ENCODE data around the gene GOLGA6B. TPM values are rescaled to one million over a fixed set of nuclear protein-coding genes. Genes with fewer than 3 reads are reported as not detected.
"Not testable (repeated sequence)": the region's sequence is repeated elsewhere in the genome, so short reads cannot be mapped to it uniquely, and the experiment has no call there.

The GOLGA6B gene
- total RNA-seq, 3 donors from 2014 or later (not counting 1 experiment from before 2014, with no cell fraction given): 1.1 TPM; not detected in 2

- Histone ChIP-seq H3K9me3 (ENCODE audit: control insufficient read depth, insufficient read depth, low read length) (no peaks in the 10 kb centered on the region), H3K27me3 (ENCODE audit: control insufficient read depth, insufficient read depth, low read length) (no peaks in the 10 kb centered on the region), H3K36me3 (ENCODE audit: control insufficient read depth, insufficient read depth, low read length) (peaks cover under 1% of the 10 kb centered on the region), H3K4me1 (ENCODE audit: control insufficient read depth, insufficient read depth, low read length) (no peaks in the 10 kb centered on the region), H3K4me3 (ENCODE audit: low read length) (no peak overlapping the region), H3K27ac (ENCODE audit: low read length) (no peak overlapping the region)
- H3K27me3 Mint-ChIP-seq (ENCODE audit: low read depth in 2 of 2): no peaks in the 10 kb centered on the region
- ATAC-seq: no peak
- no peak for DNase-seq
- intact Hi-C loops (cut with micrococcal nuclease): no loop called here
- H3K27ac Mint-ChIP-seq: no peak overlapping the region
- WGBS (ENCODE audit: insufficient coverage): 91% methylated on average over 10 of the region's 11 CpGs
- H3K4me1 Mint-ChIP-seq: peaks cover 0 to 15% of the 10 kb centered on the region in 2 donors
- no peaks in the 10 kb centered on the region for H3K36me3 Mint-ChIP-seq
- no peaks in the 10 kb centered on the region for H3K9me3 Mint-ChIP-seq
- no peak overlapping the region for H3K4me3 Mint-ChIP-seq
- TF ChIP-seq CTCF (IDR thresholded peaks at IDR 0.05): no peak
Observed at GRCh38 chr15:72706266-72706665, 51.8 kb downstream of the GOLGA6B start.

GRCh38 chr15:72708551-72709303 lies 54.2 kb downstream of the GOLGA6B start:
- H3K4me3 ChIP-seq (ENCODE audit: low read length); intact Hi-C loops (cut with micrococcal nuclease); H3K9me3 ChIP-seq (ENCODE audit: control insufficient read depth, insufficient read depth, low read length); H3K36me3 Mint-ChIP-seq; H3K4me3 Mint-ChIP-seq; H3K27ac Mint-ChIP-seq; H3K27ac ChIP-seq (ENCODE audit: low read length); H3K27me3 ChIP-seq (ENCODE audit: control insufficient read depth, insufficient read depth, low read length); H3K27me3 Mint-ChIP-seq (ENCODE audit: low read depth in 2 of 2); ATAC-seq; H3K4me1 ChIP-seq (ENCODE audit: control insufficient read depth, insufficient read depth, low read length); DNase-seq; H3K9me3 Mint-ChIP-seq: not testable (repeated sequence)
- WGBS (ENCODE audit: insufficient coverage): 90% methylated on average over 8 of the region's 8 CpGs
- peaks cover 0 to 13% of the 10 kb centered on the region in 2 donors for H3K4me1 Mint-ChIP-seq
- peaks cover 13% of the 10 kb centered on the region for H3K36me3 ChIP-seq (ENCODE audit: control insufficient read depth, insufficient read depth, low read length)

Other genes with a start within 250 kb of the GOLGA6B start
- gene ARIH1, start 180.4 kb upstream of the GOLGA6B start, total RNA-seq: 100 to 1,000 TPM; 193 to 212 (median 212) TPM
- 1 to 10 TPM in 2 of 3 donors, under 1 TPM in 1; 0.88 to 1.8 (median 1.1) TPM for gene HIGD2B, start 31.5 kb downstream of the GOLGA6B start, total RNA-seq
- gene BBS4, start 31.5 kb downstream of the GOLGA6B start, total RNA-seq: 10 to 100 TPM; 24.7 to 37.2 (median 26.7) TPM
- 100 to 1,000 TPM in 2 of 3 donors, 10 to 100 TPM in 1; 99.8 to 113 (median 101) TPM for gene ADPGK, start 129.1 kb downstream of the GOLGA6B start, total RNA-seq

Measured in natural killer cell (primary cell).